H9 (cell line): ENCODE data around the gene ZFYVE27. TPM values are rescaled to one million over a fixed set of nuclear protein-coding genes. Genes with fewer than 3 reads are reported as not detected.

Experiments
- DNase-seq: peaks from one replicate; pipeline ENCODE4 v3.0.0-alpha.2; 2017
- H2AFZ ChIP-seq: one replicate; pipeline ENCODE4 v1.6.1; 2013; ENCODE audit warnings: mild to moderate bottlenecking, low read length, control low read depth, moderate library complexity
- H2AK5ac ChIP-seq: 2 replicates; pipeline ENCODE4 v1.6.1; 2013; ENCODE audit warnings: low read length, control low read depth, mixed read lengths; ENCODE audit not compliant: insufficient read length
- H2BK120ac ChIP-seq: one replicate; pipeline ENCODE4 v1.6.1; 2013; ENCODE audit warnings: low read depth, mild to moderate bottlenecking, low read length, control low read depth, inconsistent platforms; ENCODE audit not compliant: poor library complexity, severe bottlenecking
- H2BK12ac ChIP-seq: 2 replicates; pipeline ENCODE4 v1.6.1; 2013; ENCODE audit warnings: low read length, control low read depth, mixed read lengths, low read depth; ENCODE audit not compliant: insufficient read length
- H2BK15ac ChIP-seq: 2 replicates; pipeline ENCODE4 v1.6.1; 2013; ENCODE audit warnings: low read depth, low read length, control low read depth
- H2BK20ac ChIP-seq: one replicate; pipeline ENCODE4 v1.6.1; 2013; ENCODE audit warnings: low read depth, mild to moderate bottlenecking, low read length, control low read depth, inconsistent platforms; ENCODE audit not compliant: poor library complexity, severe bottlenecking
- H2BK5ac ChIP-seq: 2 replicates; pipeline ENCODE4 v1.6.1; 2013; ENCODE audit warnings: low read length, control low read depth, mixed read lengths; ENCODE audit not compliant: insufficient read length
- H3K14ac ChIP-seq: 2 replicates; pipeline ENCODE4 v1.6.1; 2013; ENCODE audit warnings: low read length, control low read depth; ENCODE audit not compliant: insufficient read depth
- H3K18ac ChIP-seq: 2 replicates; pipeline ENCODE4 v1.6.1; 2013; ENCODE audit warnings: low read depth, mild to moderate bottlenecking, mixed read lengths, low read length, control low read depth; ENCODE audit not compliant: insufficient read length
- H3K23ac ChIP-seq: 2 replicates; pipeline ENCODE4 v1.6.1; 2013; ENCODE audit warnings: low read length, control low read depth, mixed read lengths, low read depth; ENCODE audit not compliant: insufficient read length
- H3K23me2 ChIP-seq: 2 replicates; pipeline ENCODE4 v1.6.1; 2013; ENCODE audit warnings: low read depth, mild to moderate bottlenecking, mixed read lengths, low read length, control low read depth; ENCODE audit not compliant: insufficient read length, poor library complexity, severe bottlenecking
- H3K27ac ChIP-seq: 2 replicates; pipeline ENCODE4 v1.5.1; 2013; ENCODE audit warnings: low read length, control low read depth, mixed read lengths, low read depth; ENCODE audit not compliant: insufficient read length
- H3K27me3 ChIP-seq: 2 replicates; pipeline ENCODE4 v1.6.1; 2013; ENCODE audit warnings: low read length, control low read depth, inconsistent platforms; ENCODE audit not compliant: insufficient read depth
- H3K4ac ChIP-seq: 2 replicates; pipeline ENCODE4 v1.6.1; 2013; ENCODE audit warnings: low read depth, mild to moderate bottlenecking, control low read depth, inconsistent platforms, low read length, moderate library complexity
- H3K4me1 ChIP-seq: 2 replicates; pipeline ENCODE4 v1.6.1; 2013; ENCODE audit warnings: low read length, control low read depth, inconsistent platforms; ENCODE audit not compliant: insufficient read depth
- H3K4me2 ChIP-seq: 2 replicates; pipeline ENCODE4 v1.6.1; 2013; ENCODE audit warnings: low read length, control low read depth, mixed read lengths; ENCODE audit not compliant: insufficient read length, insufficient read depth
- H3K56ac ChIP-seq: 2 replicates; pipeline ENCODE4 v1.6.1; 2013; ENCODE audit warnings: low read depth, mild to moderate bottlenecking, mixed read lengths, low read length, control low read depth; ENCODE audit not compliant: insufficient read length
- H3K79me1 ChIP-seq: 2 replicates; pipeline ENCODE4 v1.6.1; 2013; ENCODE audit warnings: low read depth, mild to moderate bottlenecking, moderate library complexity, low read length, control low read depth, inconsistent platforms; ENCODE audit not compliant: insufficient read depth, poor library complexity, severe bottlenecking
- H3K79me2 ChIP-seq: 2 replicates; pipeline ENCODE4 v1.6.1; 2013; ENCODE audit warnings: low read length, control low read depth, inconsistent platforms; ENCODE audit not compliant: insufficient read depth
- H3K9ac ChIP-seq: 2 replicates; pipeline ENCODE4 v1.6.1; 2013; ENCODE audit warnings: low read length, control low read depth, mixed read lengths; ENCODE audit not compliant: insufficient read length; ENCODE audit errors: extremely low read depth
- H3K9me3 ChIP-seq: one replicate; pipeline ENCODE4 v1.6.1; 2013; ENCODE audit warnings: low read depth, low read length, inconsistent platforms; ENCODE audit not compliant: control insufficient read depth
- H3T11ph ChIP-seq: one replicate; pipeline ENCODE4 v1.6.1; 2013; ENCODE audit warnings: mild to moderate bottlenecking, low read length, control low read depth, inconsistent platforms
- H4K20me1 ChIP-seq: one replicate; pipeline ENCODE4 v1.6.1; 2013; ENCODE audit not compliant: control insufficient read depth, insufficient read length, insufficient read depth
- H4K5ac ChIP-seq: 2 replicates; pipeline ENCODE4 v1.6.1; 2013; ENCODE audit warnings: low read depth, mild to moderate bottlenecking, mixed read lengths, low read length, control low read depth; ENCODE audit not compliant: insufficient read length
- H4K8ac ChIP-seq: replicated peaks from 2 replicates; pipeline ENCODE4 v1.6.1; 2013; ENCODE audit warnings: low read length, control low read depth, mixed read lengths, low read depth; ENCODE audit not compliant: insufficient read length
- H4K91ac ChIP-seq: 2 replicates; pipeline ENCODE4 v1.6.1; 2013; ENCODE audit warnings: low read depth, mild to moderate bottlenecking, moderate library complexity, mixed read lengths, low read length, control low read depth; ENCODE audit not compliant: insufficient read length
- H3K27ac Mint-ChIP-seq, 3 experiments: 2 replicates in 2 of 3; 3 replicates in 1 of 3; pipeline ENCODE4 v1.8.0; 2020 to 2021; ENCODE audit warnings: mixed read lengths in 3 of 3, mild to moderate bottlenecking in 1 of 3, moderate library complexity in 1 of 3
- H3K27me3 Mint-ChIP-seq: 2 replicates; pipeline ENCODE4 v1.8.0; 2021; ENCODE audit warnings: low read depth, mild to moderate bottlenecking, moderate library complexity, mixed read lengths
- H3K36me3 Mint-ChIP-seq, 3 experiments: 2 replicates in 2 of 3; 3 replicates in 1 of 3; pipeline ENCODE4 v1.8.0; 2020 to 2021; ENCODE audit warnings: low read depth in 3 of 3, mixed read lengths in 3 of 3; ENCODE audit not compliant: insufficient read depth in 1 of 3
- H3K4me1 Mint-ChIP-seq, 2 experiments: 2 replicates each; pipeline ENCODE4 v1.8.0; 2020; ENCODE audit warnings: mixed read lengths in 2 of 2
- H3K4me3 Mint-ChIP-seq, 2 experiments: 2 replicates in 1 of 2; 3 replicates in 1 of 2; pipeline ENCODE4 v1.8.0; 2020 to 2021; ENCODE audit warnings: mild to moderate bottlenecking in 2 of 2, mixed read lengths in 2 of 2, moderate library complexity in 1 of 2
- H3K9me3 Mint-ChIP-seq, 2 experiments: 2 replicates in 1 of 2; 3 replicates in 1 of 2; pipeline ENCODE4 v1.8.0; 2020; ENCODE audit warnings: mild to moderate bottlenecking in 2 of 2, mixed read lengths in 2 of 2, moderate library complexity in 1 of 2
- WGBS: extraction: QIAGEN DNeasy Blood & Tissue Kit; methylation state at CpG from one replicate; pipeline ENCODE4 v1.1.7; 2013; ENCODE audit warnings: missing lambda C conversion rate, low lambda C conversion rate, mixed read lengths; ENCODE audit not compliant: insufficient read length; ENCODE audit errors: extremely low coverage; 5-methylcytosine and 5-hydroxymethylcytosine counted together
- total RNA-seq: library from RNA; stranded (reverse); gene quantifications from 2 replicates; pipeline ENCODE4 v1.2.1, GENCODE V29; 2021
- TF ChIP-seq, protein P1 (sequence below): fragments of 200-600 bp; sonication (generic); conservative IDR thresholded peaks from 3 replicates; pipeline ENCODE4 v1.8.0; 2021; ENCODE audit warnings: antibody characterized with exemption, mild to moderate bottlenecking

Gene ZFYVE27
- total RNA-seq, 1 experiment from 2014 or later = 33.2 TPM

DNA sequence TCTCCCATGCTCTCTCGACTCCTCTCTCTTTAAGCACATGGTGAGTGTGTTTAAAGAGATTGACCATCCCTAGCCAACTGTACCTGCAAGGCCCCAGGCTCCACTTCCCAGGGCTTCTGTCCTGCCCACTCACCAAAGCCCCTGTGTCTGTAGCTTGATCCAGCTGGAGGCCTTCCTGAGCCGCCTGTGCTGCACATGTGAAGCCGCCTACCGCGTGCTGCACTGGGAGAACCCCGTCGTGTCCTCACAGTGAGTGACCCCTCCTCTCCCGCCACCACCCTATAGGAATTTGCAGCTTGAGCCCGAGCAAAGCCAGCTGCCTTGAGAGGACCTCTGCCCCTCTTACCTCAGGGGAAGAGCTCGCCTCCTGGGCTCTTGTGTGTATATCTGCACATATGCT, 11.2 kb downstream of the ZFYVE27 start:
- Histone ChIP-seq H2BK12ac (no peak overlapping the region), H3K4me1 (no peaks in the 10 kb centered on the region), H2BK120ac (no peak overlapping the region), H4K20me1 (no peaks in the 10 kb centered on the region), H4K5ac (no peak overlapping the region), H3K14ac (no peak overlapping the region), H2AK5ac (no peak overlapping the region), H2BK20ac (no peak overlapping the region), H3K18ac (no peak overlapping the region), H2AFZ (no peak overlapping the region), H3K23ac (no peak overlapping the region), H3K4ac (no peak overlapping the region), H2BK5ac (no peak overlapping the region), H3K9ac (no peak overlapping the region), H3K79me2 (no peaks in the 10 kb centered on the region), H3K56ac (no peak overlapping the region), H3T11ph (no peak overlapping the region), H2BK15ac (no peak overlapping the region), H3K27ac (no peak overlapping the region), H4K8ac (no peak overlapping the region), H3K9me3 (no peaks in the 10 kb centered on the region), H3K23me2 (no peaks in the 10 kb centered on the region), H3K4me2 (no peak overlapping the region), H4K91ac (no peak overlapping the region), H3K79me1 (no peaks in the 10 kb centered on the region), H3K27me3 (no peaks in the 10 kb centered on the region)
- Mint-ChIP-seq H3K27ac (peak overlapping the region in 2 of 3 experiments; percentile 19 to 53; a peak in 2 of 7 replicates), H3K4me3 (no peak overlapping the region), H3K36me3 (peaks cover 11 to 86% (median 63%) of the 10 kb centered on the region in 3 experiments; a peak in 6 of 7 replicates), H3K9me3 (no peaks in the 10 kb centered on the region), H3K27me3 (no peaks in the 10 kb centered on the region), H3K4me1 (no peaks in the 10 kb centered on the region)
- TF ChIP-seq, protein P1, sequence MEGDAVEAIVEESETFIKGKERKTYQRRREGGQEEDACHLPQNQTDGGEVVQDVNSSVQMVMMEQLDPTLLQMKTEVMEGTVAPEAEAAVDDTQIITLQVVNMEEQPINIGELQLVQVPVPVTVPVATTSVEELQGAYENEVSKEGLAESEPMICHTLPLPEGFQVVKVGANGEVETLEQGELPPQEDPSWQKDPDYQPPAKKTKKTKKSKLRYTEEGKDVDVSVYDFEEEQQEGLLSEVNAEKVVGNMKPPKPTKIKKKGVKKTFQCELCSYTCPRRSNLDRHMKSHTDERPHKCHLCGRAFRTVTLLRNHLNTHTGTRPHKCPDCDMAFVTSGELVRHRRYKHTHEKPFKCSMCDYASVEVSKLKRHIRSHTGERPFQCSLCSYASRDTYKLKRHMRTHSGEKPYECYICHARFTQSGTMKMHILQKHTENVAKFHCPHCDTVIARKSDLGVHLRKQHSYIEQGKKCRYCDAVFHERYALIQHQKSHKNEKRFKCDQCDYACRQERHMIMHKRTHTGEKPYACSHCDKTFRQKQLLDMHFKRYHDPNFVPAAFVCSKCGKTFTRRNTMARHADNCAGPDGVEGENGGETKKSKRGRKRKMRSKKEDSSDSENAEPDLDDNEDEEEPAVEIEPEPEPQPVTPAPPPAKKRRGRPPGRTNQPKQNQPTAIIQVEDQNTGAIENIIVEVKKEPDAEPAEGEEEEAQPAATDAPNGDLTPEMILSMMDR = no peak
- DNase-seq = no peak
- WGBS = no CpG with 5 or more reads among the region's 10 CpGs
